Activated naive CD4-positive, alpha-beta T cell treated with anti-CD3 and anti-CD28 coated beads, Interleukin-2, amount 10 ng/mL, durations not matched to agents 7 days and 5 days (primary cell): ENCODE measurements around the gene UTP14C.

Experiments used
- CTCF ChIA-PET: fragments of 350-600 bp; sonication (Branson Sonifier 250); formaldehyde crosslinking; loops from one replicate; lab custom pipeline; 2021; ENCODE audit warnings: antibody characterized with exemption; lab: Charles Lee
- DNase-seq: peaks from one replicate; pipeline ENCODE4 v3.0.0-alpha.2; 2020
- H3K27ac Mint-ChIP-seq: one replicate; pipeline ENCODE4 v1.8.0; 2021; ENCODE audit warnings: mild to moderate bottlenecking, moderate library complexity, mixed read lengths
- H3K27me3 Mint-ChIP-seq: one replicate; pipeline ENCODE4 v1.8.0; 2021; ENCODE audit warnings: mild to moderate bottlenecking, mixed read lengths
- H3K36me3 Mint-ChIP-seq: one replicate; pipeline ENCODE4 v1.8.0; 2021; ENCODE audit warnings: mixed read lengths
- H3K4me1 Mint-ChIP-seq: one replicate; pipeline ENCODE4 v1.8.0; 2021; ENCODE audit warnings: mixed read lengths
- H3K4me3 Mint-ChIP-seq: one replicate; pipeline ENCODE4 v1.8.0; 2021; ENCODE audit warnings: mild to moderate bottlenecking, moderate library complexity, mixed read lengths
- H3K9me3 Mint-ChIP-seq: one replicate; pipeline ENCODE4 v1.8.0; 2021; ENCODE audit warnings: mixed read lengths

Gene UTP14C

GRCh38 chr13:51997641-51998330 lies 26.7 kb upstream of the UTP14C start:
- Mint-ChIP-seq H3K4me1 (peaks cover 11% of the 10 kb centered on the region), H3K27ac (no peak overlapping the region), H3K27me3 (peaks cover 44% of the 10 kb centered on the region), H3K9me3 (no peaks in the 10 kb centered on the region), H3K36me3 (no peaks in the 10 kb centered on the region), H3K4me3 (no peak overlapping the region)
- no peak for DNase-seq
- CTCF ChIA-PET, result interaction anchor here (0.6 to 1.4 kb wide), 2 partner anchors 20 to 192 kb away, joined by 3 read pairs; no protein-coding TSS in a partner anchor

- no peak overlapping the region for H3K4me3 Mint-ChIP-seq
- peaks cover 44% of the 10 kb centered on the region for H3K27me3 Mint-ChIP-seq
- no peak overlapping the region for H3K27ac Mint-ChIP-seq
- peaks cover 11% of the 10 kb centered on the region for H3K4me1 Mint-ChIP-seq
- no peaks in the 10 kb centered on the region for H3K9me3 Mint-ChIP-seq
- DNase-seq, result no peak
- no peaks in the 10 kb centered on the region for H3K36me3 Mint-ChIP-seq
- CTCF ChIA-PET, result interaction anchor here (1.0 to 1.9 kb wide), 3 partner anchors 10 to 129 kb away, joined by 3 to 6 read pairs (median 3); no protein-coding TSS in a partner anchor
Measured at GRCh38 chr13:51998723-51999509, 25.6 kb upstream of the UTP14C start.

DNA sequence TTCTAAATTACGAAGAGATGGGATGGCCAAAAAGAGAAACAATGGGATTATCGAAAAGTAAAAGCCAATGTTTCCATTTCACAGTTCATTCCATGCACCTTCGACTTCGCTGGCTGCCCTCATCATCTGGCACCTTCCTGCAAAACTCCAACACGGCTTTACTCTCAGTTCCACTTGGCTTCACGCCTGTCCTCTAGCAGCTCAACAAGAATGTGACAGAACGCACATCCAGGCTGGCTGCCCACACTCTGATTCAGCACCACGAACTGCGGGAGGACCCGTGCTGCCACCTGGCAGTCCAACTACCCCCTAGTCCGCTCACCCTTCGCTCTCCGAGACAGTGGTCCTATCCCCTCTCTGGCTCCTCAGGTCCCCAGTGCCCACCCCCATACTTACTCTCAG lies 25.0 kb upstream of the UTP14C start:
- CTCF ChIA-PET, result interaction anchor here (1.0 to 5.1 kb wide), 4 partner anchors 10 to 128 kb away, joined by 3 to 37 read pairs (median 4); partner anchors contain the start of gene NEK5
- Mint-ChIP-seq H3K4me1 (peaks cover 11% of the 10 kb centered on the region), H3K36me3 (no peaks in the 10 kb centered on the region), H3K4me3 (no peak overlapping the region), H3K9me3 (no peaks in the 10 kb centered on the region), H3K27ac (peak overlapping the region; percentile 9), H3K27me3 (peaks cover 41% of the 10 kb centered on the region)
- DNase-seq, result no peak

- Mint-ChIP-seq H3K36me3 (no peaks in the 10 kb centered on the region), H3K4me3 (no peak overlapping the region), H3K9me3 (no peaks in the 10 kb centered on the region), H3K4me1 (peaks cover 11% of the 10 kb centered on the region), H3K27me3 (peaks cover 39% of the 10 kb centered on the region), H3K27ac (peak overlapping the region; percentile 9)
- no peak for DNase-seq
- CTCF ChIA-PET, result interaction anchor here (1.4 to 5.1 kb wide), 3 partner anchors 9 to 127 kb away, joined by 3 to 37 read pairs (median 6); partner anchors contain the start of gene NEK5
Measured at GRCh38 chr13:51999921-52000320, 24.6 kb upstream of the UTP14C start.

DNA sequence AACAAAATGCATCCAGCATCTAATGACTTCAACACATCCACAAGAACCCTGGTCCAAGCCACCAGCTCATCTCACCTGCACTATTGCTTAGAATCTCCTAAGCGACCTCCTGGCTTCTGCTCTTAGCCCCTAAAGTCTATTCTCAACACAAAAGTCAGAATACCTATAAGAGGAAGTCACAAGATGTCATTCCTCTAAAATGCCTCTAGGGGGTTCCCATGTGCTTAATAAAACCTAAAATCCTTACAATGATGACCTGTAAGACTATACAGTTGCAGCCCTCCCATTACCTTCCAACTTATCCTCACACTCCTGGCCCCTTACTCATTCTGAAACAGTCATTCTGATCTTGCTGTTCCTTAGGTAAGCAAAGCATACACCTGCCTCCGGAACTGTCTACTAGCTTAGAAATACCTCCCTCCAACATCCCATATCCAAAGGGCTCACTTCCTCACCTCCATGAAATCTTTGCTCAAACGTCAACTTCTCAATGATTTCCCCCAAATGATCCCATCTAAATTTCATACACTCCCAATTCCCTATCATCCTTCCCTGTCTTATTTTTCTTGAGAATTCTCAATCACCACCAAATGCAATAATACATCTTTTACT lies 23.3 kb upstream of the UTP14C start:
- no peak overlapping the region for H3K4me3 Mint-ChIP-seq
- peaks cover 29% of the 10 kb centered on the region for H3K27me3 Mint-ChIP-seq
- H3K9me3 Mint-ChIP-seq, result no peaks in the 10 kb centered on the region
- H3K4me1 Mint-ChIP-seq, result peaks cover 3% of the 10 kb centered on the region
- no peak overlapping the region for H3K27ac Mint-ChIP-seq
- no peaks in the 10 kb centered on the region for H3K36me3 Mint-ChIP-seq
- no peak for DNase-seq
- CTCF ChIA-PET, result interaction anchor here (0.6 to 5.1 kb wide), 6 partner anchors 15 to 450 kb away, joined by 3 to 37 read pairs (median 3); partner anchors contain the start of genes NEK5 and VPS36

GRCh38 chr13:52002361-52002760 lies 22.1 kb upstream of the UTP14C start:
- no peaks in the 10 kb centered on the region for H3K9me3 Mint-ChIP-seq
- no peaks in the 10 kb centered on the region for H3K36me3 Mint-ChIP-seq
- no peak overlapping the region for H3K4me3 Mint-ChIP-seq
- no peak overlapping the region for H3K27ac Mint-ChIP-seq
- no peaks in the 10 kb centered on the region for H3K4me1 Mint-ChIP-seq
- CTCF ChIA-PET, result interaction anchor here (1.0 to 5.1 kb wide), 3 partner anchors 125 to 448 kb away, joined by 3 to 37 read pairs (median 3); partner anchors contain the start of genes NEK5 and VPS36
- no peak for DNase-seq
- H3K27me3 Mint-ChIP-seq, result peaks cover 29% of the 10 kb centered on the region

DNA sequence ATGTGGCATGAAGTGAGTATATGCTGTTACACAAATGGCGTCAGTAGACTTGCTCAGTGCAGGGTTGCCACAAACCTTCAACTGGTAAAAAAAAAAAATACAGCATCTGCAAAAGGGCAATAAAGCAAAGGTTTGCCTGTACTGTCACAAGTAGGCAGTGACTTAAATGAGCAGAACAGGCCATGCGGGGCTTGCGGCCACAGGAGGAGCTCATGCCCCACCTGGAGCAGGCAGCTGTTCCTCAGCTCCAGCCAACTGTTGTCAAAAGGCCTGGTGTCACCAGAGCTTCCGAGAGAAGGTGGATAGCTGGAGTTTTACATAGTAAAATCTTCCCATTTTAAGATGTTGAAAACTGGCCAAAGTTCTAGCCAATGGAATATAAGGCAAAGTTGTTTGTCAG lies 20.9 kb upstream of the UTP14C start:
- Mint-ChIP-seq H3K4me1 (no peaks in the 10 kb centered on the region), H3K27me3 (peaks cover 32% of the 10 kb centered on the region), H3K9me3 (no peaks in the 10 kb centered on the region), H3K4me3 (no peak overlapping the region), H3K36me3 (no peaks in the 10 kb centered on the region), H3K27ac (no peak overlapping the region)
- no peak for DNase-seq
- CTCF ChIA-PET, result interaction anchor here (0.7 to 5.1 kb wide), 4 partner anchors 11 to 124 kb away, joined by 3 to 37 read pairs (median 4); partner anchors contain the start of gene NEK5

- CTCF ChIA-PET, result interaction anchor here (0.7 to 5.1 kb wide), 4 partner anchors 12 to 123 kb away, joined by 3 to 37 read pairs (median 4); partner anchors contain the start of gene NEK5
- Mint-ChIP-seq H3K27ac (no peak overlapping the region), H3K36me3 (no peaks in the 10 kb centered on the region), H3K4me1 (no peaks in the 10 kb centered on the region), H3K27me3 (peaks cover 40% of the 10 kb centered on the region), H3K9me3 (no peaks in the 10 kb centered on the region), H3K4me3 (no peak overlapping the region)
- DNase-seq, result no peak
Measured at GRCh38 chr13:52004511-52005170, 19.9 kb upstream of the UTP14C start.

DNA sequence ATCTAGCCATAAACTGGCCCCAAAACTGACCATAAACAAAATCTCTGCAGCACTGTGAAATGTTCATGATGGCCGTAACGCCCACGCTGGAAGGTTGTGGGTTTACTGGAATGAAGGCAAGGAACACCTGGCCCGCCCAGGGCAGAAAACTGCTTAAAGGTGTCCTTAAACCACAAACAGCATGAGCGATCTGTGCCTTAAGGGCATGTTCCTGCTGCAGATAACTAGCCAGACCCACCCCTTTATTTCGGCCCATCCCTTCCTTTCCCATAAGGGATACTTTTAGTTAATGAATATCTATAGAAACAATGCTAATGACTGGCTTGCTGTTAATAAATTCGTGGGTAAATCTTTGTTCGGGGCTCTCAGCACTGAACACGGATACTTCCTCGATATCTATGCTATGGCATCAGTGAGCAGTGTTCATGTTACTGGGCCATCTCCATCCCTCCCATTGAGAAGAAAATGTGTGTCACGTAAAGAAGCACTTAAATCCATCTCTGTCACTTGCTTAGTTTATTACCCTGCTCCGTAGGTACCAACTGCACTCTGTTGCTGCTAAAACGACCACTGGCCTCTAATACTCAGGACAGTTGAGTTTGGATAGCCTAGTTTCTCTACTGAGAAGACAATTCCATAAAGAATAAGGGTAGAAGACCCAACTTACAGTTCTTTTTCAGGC lies 18.5 kb upstream of the UTP14C start:
- H3K36me3 Mint-ChIP-seq, result no peaks in the 10 kb centered on the region
- H3K27ac Mint-ChIP-seq, result no peak overlapping the region
- peaks cover 5% of the 10 kb centered on the region for H3K4me1 Mint-ChIP-seq
- H3K9me3 Mint-ChIP-seq, result no peaks in the 10 kb centered on the region
- DNase-seq, result no peak
- no peak overlapping the region for H3K4me3 Mint-ChIP-seq
- CTCF ChIA-PET, result no interaction called here
- peaks cover 45% of the 10 kb centered on the region for H3K27me3 Mint-ChIP-seq

DNA sequence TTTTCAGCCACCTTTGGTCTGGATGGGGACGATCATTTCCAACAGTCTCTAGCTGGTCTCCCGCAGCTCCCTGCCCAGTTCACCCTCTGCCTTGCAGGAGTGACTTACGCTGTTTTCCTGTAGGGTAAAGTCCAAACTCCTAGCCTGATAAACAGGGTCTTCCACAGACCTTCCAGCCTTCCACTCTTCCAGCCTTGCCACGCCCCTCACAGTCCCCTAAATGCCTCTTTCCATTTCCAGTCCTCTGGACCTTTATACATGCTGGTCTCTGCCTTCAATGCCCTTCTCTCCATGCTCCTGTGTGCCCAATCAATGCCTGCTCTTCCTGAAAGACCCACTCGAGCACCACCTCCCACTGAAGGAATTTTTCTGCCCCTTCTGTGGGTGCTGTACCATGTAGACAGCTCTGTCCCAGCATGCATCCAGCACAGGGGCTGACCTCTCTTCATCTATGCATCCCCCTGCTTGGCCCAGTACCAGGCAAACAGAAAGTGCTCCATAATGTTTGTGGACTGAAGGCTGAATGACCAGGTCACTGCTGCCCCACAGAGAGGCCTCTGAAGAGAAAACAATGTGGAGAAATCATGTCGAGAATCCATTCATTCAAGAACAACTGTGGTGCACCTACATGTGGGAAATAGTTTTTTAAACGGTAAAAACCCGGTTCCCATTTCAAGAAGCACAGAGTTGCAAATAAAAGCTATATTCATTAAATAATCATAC lies 17.8 kb upstream of the UTP14C start:
- Mint-ChIP-seq H3K27me3 (peaks cover 50% of the 10 kb centered on the region), H3K4me1 (peaks cover 8% of the 10 kb centered on the region), H3K36me3 (no peaks in the 10 kb centered on the region), H3K4me3 (no peak overlapping the region), H3K27ac (no peak overlapping the region), H3K9me3 (no peaks in the 10 kb centered on the region)
- CTCF ChIA-PET, result no interaction called here
- DNase-seq, result no peak

- CTCF ChIA-PET, result no interaction called here
- no peaks in the 10 kb centered on the region for H3K36me3 Mint-ChIP-seq
- DNase-seq, result no peak
- H3K4me3 Mint-ChIP-seq, result no peak overlapping the region
- H3K9me3 Mint-ChIP-seq, result no peaks in the 10 kb centered on the region
- peaks cover 18% of the 10 kb centered on the region for H3K4me1 Mint-ChIP-seq
- no peak overlapping the region for H3K27ac Mint-ChIP-seq
- peaks cover 54% of the 10 kb centered on the region for H3K27me3 Mint-ChIP-seq
Measured at GRCh38 chr13:52009946-52010345, 14.5 kb upstream of the UTP14C start.

DNA sequence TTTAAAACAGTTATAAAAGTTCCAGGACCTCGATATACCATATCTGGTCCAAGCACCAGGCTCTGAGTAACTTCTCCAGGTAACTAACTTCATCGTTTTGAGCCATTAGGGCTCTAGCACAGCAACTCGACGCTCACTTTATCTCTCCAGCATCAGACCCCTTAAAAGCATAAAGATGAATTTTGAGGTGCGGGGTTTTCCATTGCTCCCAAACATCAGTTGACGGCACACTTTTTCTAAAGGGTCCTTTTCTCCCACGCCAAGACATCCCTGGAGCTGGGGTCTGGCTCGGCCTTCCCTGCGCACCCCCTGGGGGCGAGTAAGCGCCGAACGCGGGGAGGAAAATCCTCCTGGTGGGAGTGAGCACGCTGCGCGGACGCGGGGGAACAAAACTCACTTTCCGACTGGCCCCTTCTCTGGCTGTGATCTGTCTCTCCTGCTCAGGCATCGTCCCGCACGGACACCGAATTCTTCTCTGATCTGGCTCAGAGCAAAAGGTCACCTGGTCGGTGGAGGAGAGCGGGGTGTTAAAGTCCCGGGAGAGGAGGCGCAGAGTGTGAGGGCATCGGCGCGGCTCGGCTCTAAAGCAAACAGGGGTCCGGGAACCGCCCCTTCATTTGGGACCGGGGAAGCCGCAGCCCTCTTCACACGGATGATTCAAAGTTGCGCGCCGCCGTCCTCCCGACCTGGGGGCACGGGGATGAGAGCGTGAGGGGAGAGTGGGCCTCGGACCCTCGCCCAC lies 13.4 kb upstream of the UTP14C start, which contains the start of gene ATP7B:
Gene ATP7B (minus strand): TSS at position 561 of the 742 bp plus-strand sequence. CDS start 113 bp downstream, at position 448.
- peak; percentile 24 for DNase-seq
- Mint-ChIP-seq H3K4me3 (peak within 1 kb of the TSS; percentile 98), H3K9me3 (no peaks in the 10 kb centered on the region), H3K4me1 (peaks cover 18% of the 10 kb centered on the region), H3K27ac (peak within 1 kb of the TSS; percentile 89), H3K27me3 (peaks cover 54% of the 10 kb centered on the region), H3K36me3 (peaks cover 5% of the 10 kb centered on the region)
- CTCF ChIA-PET, result interaction anchor here (1.0 kb wide), 1 partner anchor 117 kb away, joined by 3 read pairs; no protein-coding TSS in a partner anchor
